HepG2 (cell line): ENCODE data around the gene YY1. TPM values are rescaled to one million over a fixed set of nuclear protein-coding genes. Genes with fewer than 3 reads are reported as not detected.
A peak's percentile ranks its signal among the peaks of the same experiment; 100 is the strongest.

Experiments
- ATAC-seq: fragments of 200-7000 bp; cut with Tn5 transposase; 3 replicates; pipeline ENCODE4 v1.9.1; 2020; ENCODE audit warnings: mild to moderate bottlenecking, moderate library complexity
- BruUV-seq: library from RNA; stranded (reverse); fragments of 400-500 nt; replicated peaks from 2 replicates; lab custom pipeline; 2021; lab: Mats Ljungman, UMichigan
- CTCF ChIA-PET: fragments of 300-600 bp; formaldehyde crosslinking; extraction: SDS; loops from one replicate; lab custom pipeline; 2021; ENCODE audit warnings: low total read pairs, inconsistent platforms, low intra/inter-chr PET ratio; lab: Yijun Ruan, JAX
- POLR2A ChIA-PET: fragments of 350-600 bp; sonication (Branson Sonifier 250); formaldehyde crosslinking; loops from one replicate; lab custom pipeline; 2020; ENCODE audit warnings: antibody characterized with exemption, inconsistent platforms; lab: Yijun Ruan, JAX
- DNase-seq: peaks from one replicate; pipeline ENCODE4 v3.0.0-alpha.2; 2015; ENCODE audit warnings: low spot score
- FAIRE-seq: peaks from 3 replicates; lab custom pipeline; 2011; peaks lifted over from hg19 to GRCh38; lab: Jason Lieb, UNC
- H2AFZ ChIP-seq: one replicate; pipeline ENCODE4 v1.6.1; 2011; ENCODE audit warnings: low read length, inconsistent platforms
- H3K27ac ChIP-seq: fragments of 300-600 bp; 3 replicates; pipeline ENCODE4 v1.8.0; 2011; ENCODE audit warnings: mixed run types, mild to moderate bottlenecking, mixed read lengths, low read length, inconsistent platforms; ENCODE audit not compliant: insufficient read depth; ENCODE audit errors: extremely low read length
- H3K27me3 ChIP-seq, 2 experiments: fragments of 200-600 bp in 1 of 2; 2 replicates in 1 of 2; 3 replicates in 1 of 2; pipeline versions ENCODE4 v1.6.0 to v1.8.0; 2011; ENCODE audit warnings: low read length in 2 of 2, mild to moderate bottlenecking in 2 of 2, moderate library complexity in 2 of 2, inconsistent platforms in 1 of 2; ENCODE audit not compliant: insufficient read depth in 2 of 2, control insufficient read depth in 1 of 2
- H3K36me3 ChIP-seq, 2 experiments: fragments of 200-600 bp in 1 of 2; replicated peaks in 1 of 2; 2 replicates in 1 of 2; 3 replicates in 1 of 2; pipeline versions ENCODE4 v1.5.1 to v1.8.0; 2011; ENCODE audit warnings: low read length in 2 of 2, inconsistent platforms in 1 of 2; ENCODE audit not compliant: insufficient read depth in 2 of 2, control insufficient read depth in 1 of 2
- H3K4me1 ChIP-seq: 2 replicates; pipeline ENCODE4 v1.5.1; 2012; ENCODE audit warnings: low read length, inconsistent platforms; ENCODE audit not compliant: insufficient read depth
- H3K4me2 ChIP-seq: 2 replicates; pipeline ENCODE4 v1.6.0; 2011; ENCODE audit warnings: low read depth, low read length, inconsistent platforms
- H3K4me3 ChIP-seq, 3 experiments: fragments of 200-600 bp in 1 of 3; sonication (generic), shearing (Covaris generic) in 1 of 3; replicated peaks in 1 of 3; 2 replicates each; pipeline ENCODE4 v1.5.1; 2011 to 2016; ENCODE audit warnings: low read length in 3 of 3, inconsistent platforms in 2 of 3, low read depth in 2 of 3, mild to moderate bottlenecking in 2 of 3, control low read depth in 1 of 3, mixed read lengths in 1 of 3; ENCODE audit not compliant: insufficient read depth in 1 of 3
- H3K79me2 ChIP-seq: one replicate; pipeline ENCODE4 v1.6.1; 2011; ENCODE audit warnings: low read length, inconsistent platforms; ENCODE audit not compliant: insufficient read depth
- H3K9ac ChIP-seq: 2 replicates; pipeline ENCODE4 v1.6.0; 2011; ENCODE audit warnings: mild to moderate bottlenecking, low read depth, low read length, inconsistent platforms; ENCODE audit not compliant: insufficient read depth
- H3K9me3 ChIP-seq: 2 replicates; pipeline ENCODE4 v1.5.1; 2012; ENCODE audit warnings: mild to moderate bottlenecking, low read length
- H4K20me1 ChIP-seq: 2 replicates; pipeline ENCODE4 v1.6.0; 2011; ENCODE audit warnings: inconsistent platforms, mild to moderate bottlenecking, low read length, moderate library complexity; ENCODE audit not compliant: insufficient read depth
- EED ChIP-seq: sonication (generic); formaldehyde crosslinking; IDR thresholded peaks from 2 replicates; pipeline ENCODE4 v1.5.0; 2020; ENCODE audit warnings: mild to moderate bottlenecking, missing genetic modification reagents
- EP300 ChIP-seq, 3 experiments: sonication (generic) in 1 of 3; formaldehyde crosslinking in 1 of 3; IDR thresholded peaks; 2 replicates each; pipeline versions ENCODE4 v1.5.1 to v1.6.1; 2011 to 2020; ENCODE audit warnings: low read depth in 2 of 3, low read length in 2 of 3, borderline replicate concordance in 1 of 3, improper control_type of control experiment in 1 of 3, mild to moderate bottlenecking in 1 of 3, missing genetic modification reagents in 1 of 3, moderate library complexity in 1 of 3
- HMGA1 ChIP-seq: sonication (generic); formaldehyde crosslinking; conservative IDR thresholded peaks from 2 replicates; pipeline ENCODE4 v1.4.0; 2020; ENCODE audit warnings: missing genetic modification reagents
- IKZF1 ChIP-seq: fragments of 450-650 bp; IDR thresholded peaks from 2 replicates; pipeline ENCODE4 v1.7.1; 2016
- KAT8 ChIP-seq: IDR thresholded peaks from 2 replicates; pipeline ENCODE4 v1.6.1; 2016; ENCODE audit warnings: missing genetic modification reagents, missing compliant biosample characterization
- MATR3 ChIP-seq: sonication (generic); formaldehyde crosslinking; IDR thresholded peaks from 2 replicates; pipeline ENCODE4 v1.4.0; 2020; ENCODE audit warnings: missing genetic modification reagents
- MTA3 ChIP-seq: sonication (generic); formaldehyde crosslinking; IDR thresholded peaks from 2 replicates; pipeline ENCODE4 v1.4.0; 2020; ENCODE audit warnings: missing genetic modification reagents
- NFE2 ChIP-seq: sonication (generic); formaldehyde crosslinking; IDR thresholded peaks from 2 replicates; pipeline ENCODE4 v1.4.0; 2020; ENCODE audit warnings: missing genetic modification reagents
- NFIB ChIP-seq: sonication (generic); formaldehyde crosslinking; IDR thresholded peaks from 2 replicates; pipeline ENCODE4 v1.9.0; 2021; ENCODE audit warnings: missing genetic modification reagents, mild to moderate bottlenecking, borderline replicate concordance
- NR2F6 ChIP-seq, 2 experiments: IDR thresholded peaks; 2 replicates each; pipeline ENCODE4 v1.6.1; 2016; ENCODE audit warnings: antibody characterized with exemption in 1 of 2, mild to moderate bottlenecking in 1 of 2
- RARA ChIP-seq: IDR thresholded peaks from 2 replicates; pipeline ENCODE4 v1.6.1; 2016; ENCODE audit warnings: missing genetic modification reagents, missing compliant biosample characterization
- WIZ ChIP-seq: sonication (generic); formaldehyde crosslinking; IDR thresholded peaks from 2 replicates; pipeline ENCODE4 v1.5.1; 2020; ENCODE audit warnings: mild to moderate bottlenecking, missing genetic modification reagents
- ZKSCAN5 ChIP-seq: sonication (generic); formaldehyde crosslinking; IDR thresholded peaks from 2 replicates; pipeline ENCODE4 v1.5.1; 2020; ENCODE audit warnings: mild to moderate bottlenecking, missing genetic modification reagents
- ZNF605 ChIP-seq: sonication (generic); formaldehyde crosslinking; IDR thresholded peaks from 2 replicates; pipeline ENCODE4 v1.8.0; 2022; ENCODE audit warnings: mild to moderate bottlenecking, missing genetic modification reagents
- ZNF775 ChIP-seq: sonication (generic); formaldehyde crosslinking; IDR thresholded peaks from 2 replicates; pipeline ENCODE4 v1.4.0; 2020; ENCODE audit warnings: missing genetic modification reagents, mild to moderate bottlenecking, moderate library complexity, borderline replicate concordance
- WGBS: methylation state at CpG from one replicate; pipeline ENCODE4 v1.1.6; 2017; ENCODE audit warnings: low lambda C conversion rate; 5-methylcytosine and 5-hydroxymethylcytosine counted together
- in situ Hi-C: cut with HindIII; loops from 2 replicates; pipeline ENCODE4 v1.10.0; 2017; ENCODE audit warnings: low pct_unique_long_range_greater_than_20kb; ENCODE audit not compliant: extremely low pct_ligation_motif_present
- intact Hi-C: fragments of 100-400 bp; cut with micrococcal nuclease; formaldehyde crosslinking; loops from one replicate; pipeline ENCODE4 v1.10.0; 2022; ENCODE audit not compliant: unreplicated experiment
- polyA plus RNA-seq, 8 experiments: library from polyadenylated mRNA; depleted of rRNA in 3 of 8; stranded (reverse) in 7 of 8; unstranded in 1 of 8; fragments of >200 nt; fragmentation: Illumina TruSeq in 4 of 8; extraction: Trizol in 4 of 8; gene quantifications; 2 replicates each; pipeline versions ENCODE4 v1.2.1 to v1.2.3, GENCODE V29; 2011 to 2016; ENCODE audit warnings: low read depth in 4 of 8, missing spikeins in 1 of 8, mixed read lengths in 1 of 8; ENCODE audit not compliant: insufficient read depth in 1 of 8
- total RNA-seq, 5 experiments: library from RNA; depleted of rRNA; stranded (reverse); fragments of >200 nt; fragmentation: Illumina TruSeq; extraction: Trizol; gene quantifications; 2 replicates each; pipeline ENCODE4 v1.2.3, GENCODE V29; 2016; ENCODE audit warnings: low read depth in 1 of 5
- TF ChIP-seq, protein P1 (sequence below): sonication (generic); formaldehyde crosslinking; IDR thresholded peaks from 2 replicates; pipeline ENCODE4 v1.8.0; 2022; ENCODE audit warnings: missing genetic modification reagents, mild to moderate bottlenecking, inconsistent platforms, borderline replicate concordance

YY1 gene
- total and polyA plus RNA-seq, 2 of the 13 experiments (the other 11 are each of a cell fraction or from before 2014, with no cell fraction given), result 29.4 to 68.1 TPM

GRCh38 chr14:100250732-100251465 is 12.0 kb downstream of the YY1 start:
- Histone ChIP-seq H3K4me1 (peaks cover 49% of the 10 kb centered on the region), H3K36me3 (peaks cover 3 to 13% of the 10 kb centered on the region in 2 experiments; a peak in 3 of 5 replicates), H3K79me2 (peaks cover 94% of the 10 kb centered on the region), H3K27ac (no peak overlapping the region), H4K20me1 (peaks cover 94% of the 10 kb centered on the region), H3K9me3 (no peaks in the 10 kb centered on the region), H3K4me2 (no peak overlapping the region), H3K4me3 (no peak overlapping the region), H3K27me3 (no peaks in the 10 kb centered on the region), H3K9ac (no peak overlapping the region), H2AFZ (no peak overlapping the region)
- ChIA-PET CTCF (no interaction called here), POLR2A (interaction anchor here (1.2 kb wide), 1 partner anchor 36 kb away, joined by 3 read pairs; no protein-coding TSS in a partner anchor)
- no peak for DNase-seq
- BruUV-seq, result no TSS peak
- intact Hi-C loops, result no loop called here
- FAIRE-seq, result no peak
- TF ChIP-seq NR2F6 (IDR thresholded peaks at IDR 0.05) (no peak), NR2F6 (CRISPR knock-in tag; IDR thresholded peaks at IDR 0.05) (peak; percentile 33; the same call in 1 of the 2 replicates), WIZ (CRISPR knock-in tag) (no peak), EED (no peak), KAT8 (CRISPR knock-in tag) (no peak), ZKSCAN5 (CRISPR knock-in tag) (no peak), ZNF605 (no peak), IKZF1 (no peak), EP300 (IDR thresholded peaks at IDR 0.05; ENCODE audit: low read depth in 2 of 2, low read length in 2 of 2) (no peak), EP300 (CRISPR knock-in tag; IDR thresholded peaks at IDR 0.05; ENCODE audit: borderline replicate concordance) (no peak), NFE2 (CRISPR knock-in tag) (no peak), HMGA1 (CRISPR knock-in tag) (no peak), NFIB (CRISPR knock-in tag) (no peak), MATR3 (no peak), RARA (CRISPR knock-in tag) (peak; percentile 65), MTA3 (CRISPR knock-in tag) (no peak), ZNF775 (no peak)
- TF ChIP-seq, protein P1, sequence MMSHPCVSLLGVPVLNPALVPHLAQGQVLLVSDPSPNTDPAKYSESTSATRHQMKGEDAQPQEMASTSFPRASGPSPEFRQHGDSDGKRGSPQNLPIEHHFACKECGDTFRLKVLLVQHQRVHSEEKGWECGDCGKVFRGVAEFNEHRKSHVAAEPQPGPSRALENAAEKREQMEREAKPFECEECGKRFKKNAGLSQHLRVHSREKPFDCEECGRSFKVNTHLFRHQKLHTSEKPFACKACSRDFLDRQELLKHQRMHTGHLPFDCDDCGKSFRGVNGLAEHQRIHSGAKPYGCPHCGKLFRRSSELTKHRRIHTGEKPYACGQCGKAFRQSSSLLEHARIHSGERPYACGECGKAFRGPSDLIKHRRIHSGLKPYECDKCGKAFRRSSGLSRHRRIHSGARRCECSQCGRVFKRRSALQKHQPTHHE (CRISPR knock-in tag), result no peak
- 83% methylated on average over 2 of the region's 2 CpGs for WGBS
- in situ Hi-C loops, result no loop called here
- no peak for ATAC-seq
